Caco-2 (cell line): ENCODE results near the gene LNPEP. TPM values are rescaled to one million over a fixed set of nuclear protein-coding genes. Genes with fewer than 3 reads are reported as not detected.
"Not testable (repeated sequence)": the region's sequence is repeated elsewhere in the genome, so short reads cannot be mapped to it uniquely, and the experiment has no call there.

ENCODE experiments used
- BruUV-seq: library from RNA; stranded (reverse); fragments of 400-500 nt; replicated peaks from 2 replicates; lab custom pipeline; 2021; lab: Mats Ljungman, UMichigan
- CTCF ChIA-PET: fragments of 300-600 bp; sonication (Branson Sonifier 250); formaldehyde crosslinking; loops from one replicate; lab custom pipeline; 2022; ENCODE audit warnings: antibody characterized with exemption; lab: Charles Lee
- POLR2A ChIA-PET: fragments of 300-600 bp; sonication (Branson Sonifier 250); formaldehyde crosslinking; loops from one replicate; lab custom pipeline; 2022; ENCODE audit warnings: antibody characterized with exemption; lab: Charles Lee
- DNase-seq, 2 experiments: peaks; one replicate each; pipeline versions ENCODE4 v3.0.0 to v3.0.0-alpha.2; 2020 to 2022
- H3K27me3 ChIP-seq: replicated peaks from 2 replicates; pipeline ENCODE4 v1.6.0; 2011; ENCODE audit warnings: low read length; ENCODE audit not compliant: control insufficient read depth, insufficient read depth
- H3K36me3 ChIP-seq: 2 replicates; pipeline ENCODE4 v1.5.1; 2011; ENCODE audit warnings: low read length; ENCODE audit not compliant: control insufficient read depth, insufficient read depth
- H3K4me1 ChIP-seq: fragments of 250-450 bp; sonication (Bioruptor Pico); 2 replicates; pipeline ENCODE4 v1.5.1; 2020; ENCODE audit warnings: mild to moderate bottlenecking
- H3K4me3 ChIP-seq: 2 replicates; pipeline ENCODE4 v1.5.1; 2011; ENCODE audit warnings: low read depth, mild to moderate bottlenecking, control low read depth, low read length
- H3K9me3 ChIP-seq: fragments of 250-450 bp; sonication (Bioruptor Pico); 2 replicates; pipeline ENCODE4 v1.5.1; 2020; ENCODE audit warnings: mild to moderate bottlenecking, moderate library complexity
- H3K27ac Mint-ChIP-seq: one replicate; pipeline ENCODE4 v1.8.0; 2022; ENCODE audit warnings: mixed read lengths; ENCODE audit not compliant: unreplicated experiment
- H3K27me3 Mint-ChIP-seq: one replicate; pipeline ENCODE4 v1.8.0; 2022; ENCODE audit warnings: mixed read lengths; ENCODE audit not compliant: insufficient read depth, unreplicated experiment
- H3K36me3 Mint-ChIP-seq: one replicate; pipeline ENCODE4 v1.8.0; 2022; ENCODE audit warnings: mild to moderate bottlenecking, mixed read lengths; ENCODE audit not compliant: insufficient read depth, unreplicated experiment
- H3K4me1 Mint-ChIP-seq: one replicate; pipeline ENCODE4 v1.8.0; 2022; ENCODE audit warnings: low read depth, mixed read lengths; ENCODE audit not compliant: unreplicated experiment
- H3K4me3 Mint-ChIP-seq: one replicate; pipeline ENCODE4 v1.8.0; 2022; ENCODE audit warnings: mild to moderate bottlenecking, moderate library complexity, mixed read lengths; ENCODE audit not compliant: unreplicated experiment
- H3K9me3 Mint-ChIP-seq: one replicate; pipeline ENCODE4 v1.8.0; 2022; ENCODE audit warnings: mixed read lengths; ENCODE audit not compliant: unreplicated experiment
- intact Hi-C: fragments of 100-400 bp; cut with micrococcal nuclease; formaldehyde crosslinking; loops from one replicate; pipeline ENCODE4 v1.10.0; 2022; ENCODE audit not compliant: unreplicated experiment
- total RNA-seq: library from RNA; stranded (reverse); gene quantifications from 2 replicates; pipeline ENCODE4 v1.2.3, GENCODE V29; 2022
- TF ChIP-seq, protein P1 (sequence below), 2 experiments: fragments of 200-600 bp in 1 of 2; IDR thresholded peaks; 1 replicate in 1 of 2; 2 replicates in 1 of 2; pipeline versions ENCODE4 v1.5.1 to v1.8.0; 2011 to 2022; ENCODE audit warnings: antibody characterized with exemption in 1 of 2, control low read depth in 1 of 2, inconsistent platforms in 1 of 2, low read depth in 1 of 2, low read length in 1 of 2, mild to moderate bottlenecking in 1 of 2, moderate library complexity in 1 of 2; ENCODE audit not compliant: insufficient read depth in 1 of 2, severe bottlenecking in 1 of 2, unreplicated experiment in 1 of 2

The LNPEP gene
- total RNA-seq, 1 experiment from 2014 or later = 21.4 TPM

DNA sequence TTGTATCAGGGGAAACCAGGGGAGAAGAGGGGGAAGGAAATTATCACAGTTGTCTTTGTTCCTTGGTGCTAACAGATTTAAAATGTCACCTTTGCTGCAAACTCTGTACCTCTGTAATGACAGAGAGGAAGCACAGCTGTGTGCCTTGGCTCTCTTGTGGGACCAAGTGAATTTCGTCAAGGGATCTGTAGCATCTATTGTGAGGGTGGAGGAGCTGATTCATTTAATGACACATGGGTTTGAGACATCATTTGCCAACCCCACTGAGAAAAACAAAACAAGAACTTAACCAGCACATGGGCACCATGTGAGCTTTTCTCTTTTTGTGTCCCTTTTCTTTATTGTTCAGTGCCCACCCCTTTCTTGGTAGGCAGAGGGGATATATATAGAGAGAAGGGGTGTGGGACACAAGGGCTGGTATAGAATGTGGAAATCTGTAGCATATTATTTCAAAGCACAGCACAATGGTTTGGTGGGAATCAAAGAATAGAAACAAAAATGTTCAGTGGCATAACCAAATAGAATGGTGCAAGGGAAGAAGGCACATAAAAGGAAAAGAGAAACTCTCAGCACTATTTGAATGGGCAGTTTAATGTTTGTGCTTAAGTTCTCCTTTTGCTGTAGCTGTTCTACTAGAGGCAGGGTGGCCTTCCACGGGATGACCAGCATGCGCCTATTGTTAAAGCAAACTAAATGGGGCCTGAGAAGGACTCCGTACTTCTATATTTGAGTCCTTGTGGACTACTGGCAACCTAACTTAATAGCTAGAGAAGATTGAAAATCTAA, 143.3 kb downstream of the LNPEP start:
- no TSS peak for BruUV-seq
- CTCF ChIA-PET = no interaction called here

DNA sequence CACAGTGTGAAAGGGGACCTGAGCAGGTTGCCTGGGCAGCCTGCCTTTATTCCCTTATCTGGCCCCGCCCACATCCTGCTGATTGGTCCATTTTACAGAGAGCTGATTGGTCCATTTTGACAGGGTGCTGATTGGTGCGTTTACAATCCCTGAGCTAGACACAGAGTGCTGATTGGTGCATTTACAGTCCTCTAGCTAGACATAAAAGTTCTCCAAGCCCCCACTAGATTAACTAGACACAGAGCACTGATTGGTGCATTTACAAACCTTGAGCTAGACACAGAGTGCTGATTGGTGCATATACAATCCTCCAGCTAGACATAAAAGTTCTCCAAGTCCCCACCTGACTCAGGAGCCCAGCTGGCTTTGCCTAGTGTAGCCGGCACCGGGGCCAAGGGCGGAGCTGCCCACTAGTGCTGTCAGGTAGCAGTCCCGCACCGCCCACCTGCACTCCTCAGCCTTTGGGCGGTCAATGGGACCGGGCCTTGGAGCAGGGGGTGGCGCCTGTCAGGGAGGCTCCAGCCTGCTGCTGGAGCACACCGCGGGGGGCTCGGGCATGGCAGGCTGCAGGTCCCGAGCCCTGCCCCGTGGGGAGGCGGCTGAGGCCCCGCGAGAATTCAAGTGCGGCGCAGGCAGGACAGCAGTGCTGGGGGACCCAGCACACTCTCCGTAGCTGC, 149.0 kb downstream of the LNPEP start:
- H3K9me3 ChIP-seq, H3K27me3 ChIP-seq, CTCF ChIA-PET, H3K4me1 ChIP-seq, H3K36me3 ChIP-seq, intact Hi-C loops, H3K4me3 Mint-ChIP-seq, H3K36me3 Mint-ChIP-seq, BruUV-seq, H3K4me1 Mint-ChIP-seq, H3K9me3 Mint-ChIP-seq, H3K27ac Mint-ChIP-seq, DNase-seq, POLR2A ChIA-PET, H3K27me3 Mint-ChIP-seq, H3K4me3 ChIP-seq: not testable (repeated sequence)

More for the DNA sequence above, 143.3 kb downstream of the LNPEP start:
- H3K4me1 Mint-ChIP-seq = peaks cover 25% of the 10 kb centered on the region
- Histone ChIP-seq H3K4me3 (no peak overlapping the region), H3K4me1 (peaks cover 29% of the 10 kb centered on the region), H3K27me3 (no peaks in the 10 kb centered on the region), H3K9me3 (no peaks in the 10 kb centered on the region; the same call in 1 of the 2 replicates), H3K36me3 (no peaks in the 10 kb centered on the region)
- no peak overlapping the region for H3K27ac Mint-ChIP-seq
- no peaks in the 10 kb centered on the region for H3K36me3 Mint-ChIP-seq
- POLR2A ChIA-PET = no interaction called here
- intact Hi-C loops = loop anchor here (2.0 to 5.0 kb wide), 3 partner anchors 14 to 37 kb away; no protein-coding TSS in a partner anchor
- DNase-seq = no peak
- no peaks in the 10 kb centered on the region for H3K9me3 Mint-ChIP-seq
- H3K4me3 Mint-ChIP-seq = no peak overlapping the region
- TF ChIP-seq, protein P1, sequence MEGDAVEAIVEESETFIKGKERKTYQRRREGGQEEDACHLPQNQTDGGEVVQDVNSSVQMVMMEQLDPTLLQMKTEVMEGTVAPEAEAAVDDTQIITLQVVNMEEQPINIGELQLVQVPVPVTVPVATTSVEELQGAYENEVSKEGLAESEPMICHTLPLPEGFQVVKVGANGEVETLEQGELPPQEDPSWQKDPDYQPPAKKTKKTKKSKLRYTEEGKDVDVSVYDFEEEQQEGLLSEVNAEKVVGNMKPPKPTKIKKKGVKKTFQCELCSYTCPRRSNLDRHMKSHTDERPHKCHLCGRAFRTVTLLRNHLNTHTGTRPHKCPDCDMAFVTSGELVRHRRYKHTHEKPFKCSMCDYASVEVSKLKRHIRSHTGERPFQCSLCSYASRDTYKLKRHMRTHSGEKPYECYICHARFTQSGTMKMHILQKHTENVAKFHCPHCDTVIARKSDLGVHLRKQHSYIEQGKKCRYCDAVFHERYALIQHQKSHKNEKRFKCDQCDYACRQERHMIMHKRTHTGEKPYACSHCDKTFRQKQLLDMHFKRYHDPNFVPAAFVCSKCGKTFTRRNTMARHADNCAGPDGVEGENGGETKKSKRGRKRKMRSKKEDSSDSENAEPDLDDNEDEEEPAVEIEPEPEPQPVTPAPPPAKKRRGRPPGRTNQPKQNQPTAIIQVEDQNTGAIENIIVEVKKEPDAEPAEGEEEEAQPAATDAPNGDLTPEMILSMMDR (IDR thresholded peaks at IDR 0.05; ENCODE audit: insufficient read depth in 1 of 2, low read depth in 1 of 2, low read length in 1 of 2, severe bottlenecking in 1 of 2, unreplicated experiment in 1 of 2) = no peak
- no peaks in the 10 kb centered on the region for H3K27me3 Mint-ChIP-seq

DNA sequence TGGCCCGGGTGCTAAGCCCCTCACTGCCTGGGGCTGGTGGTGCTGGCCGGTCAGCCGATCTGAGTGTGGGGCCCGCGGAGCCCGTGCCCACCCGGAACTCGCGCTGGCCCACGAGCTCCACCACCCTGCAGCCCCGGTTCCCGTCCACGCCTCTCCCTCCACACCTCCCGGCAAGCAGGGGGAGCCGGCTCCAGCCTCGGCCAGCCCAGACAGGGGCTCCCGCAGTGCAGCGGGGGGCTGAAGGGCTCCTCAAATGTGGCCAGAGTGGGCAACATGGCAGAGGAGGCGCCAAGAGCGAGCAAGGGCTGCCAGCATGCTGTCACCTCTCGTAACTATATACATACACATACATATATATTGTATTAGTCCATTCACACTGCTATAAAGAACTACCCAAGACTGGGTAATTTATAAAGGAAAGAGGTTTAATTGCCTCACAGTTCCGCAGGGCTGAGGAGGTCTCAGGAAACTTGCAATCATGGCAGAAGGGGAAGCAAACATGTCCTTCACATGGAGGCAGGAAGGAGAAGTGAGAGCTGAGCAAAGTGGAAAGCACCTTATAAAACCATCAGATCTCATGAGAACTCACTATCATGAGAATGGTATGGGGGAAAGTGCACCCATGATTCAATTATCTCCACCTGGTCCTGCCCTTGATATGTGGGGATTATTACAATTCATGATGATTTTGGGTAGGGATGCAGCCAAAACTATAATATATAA, 149.7 kb downstream of the LNPEP start:
- no peaks in the 10 kb centered on the region for H3K36me3 ChIP-seq
- intact Hi-C loops = no loop called here
- Mint-ChIP-seq H3K9me3 (no peaks in the 10 kb centered on the region), H3K4me3 (no peak overlapping the region), H3K4me1 (peaks cover 7% of the 10 kb centered on the region), H3K27me3 (no peaks in the 10 kb centered on the region), H3K36me3 (no peaks in the 10 kb centered on the region), H3K27ac (no peak overlapping the region)
- no peak for DNase-seq
- TF ChIP-seq, protein P1 (IDR thresholded peaks at IDR 0.05; ENCODE audit: insufficient read depth in 1 of 2, low read depth in 1 of 2, low read length in 1 of 2, severe bottlenecking in 1 of 2, unreplicated experiment in 1 of 2) = no peak
- no TSS peak for BruUV-seq
- POLR2A ChIA-PET = no interaction called here
- H3K9me3 ChIP-seq = peaks cover 6% of the 10 kb centered on the region; the same call in 1 of the 2 replicates
- H3K4me3 ChIP-seq = no peak overlapping the region
- no peaks in the 10 kb centered on the region for H3K27me3 ChIP-seq
- CTCF ChIA-PET = no interaction called here
- no peaks in the 10 kb centered on the region for H3K4me1 ChIP-seq

Other genes starting within 250 kb of the LNPEP start
- 31.8 and 32.0 TPM in 2 replicates for gene ERAP1, start 128.1 kb upstream of the LNPEP start, total RNA-seq
- 3.9 and 4.5 TPM in 2 replicates for gene ERAP2, start 59.6 kb upstream of the LNPEP start, total RNA-seq
- gene LIX1, start 206.5 kb downstream of the LNPEP start, total RNA-seq = 4.0 and 4.1 TPM in 2 replicates
- 36.3 and 38.7 TPM in 2 replicates for gene RIOK2, start 247.2 kb downstream of the LNPEP start, total RNA-seq